GM18498 (cell line): ENCODE data around the gene EHD4.

Experiments used
- ATAC-seq: cut with Tn5 transposase; IDR thresholded peaks from one replicate; pipeline ENCODE4 v1.9.1; 2021; ENCODE audit warnings: mild to moderate bottlenecking, moderate library complexity; ENCODE audit not compliant: unreplicated experiment

The EHD4 gene

DNA sequence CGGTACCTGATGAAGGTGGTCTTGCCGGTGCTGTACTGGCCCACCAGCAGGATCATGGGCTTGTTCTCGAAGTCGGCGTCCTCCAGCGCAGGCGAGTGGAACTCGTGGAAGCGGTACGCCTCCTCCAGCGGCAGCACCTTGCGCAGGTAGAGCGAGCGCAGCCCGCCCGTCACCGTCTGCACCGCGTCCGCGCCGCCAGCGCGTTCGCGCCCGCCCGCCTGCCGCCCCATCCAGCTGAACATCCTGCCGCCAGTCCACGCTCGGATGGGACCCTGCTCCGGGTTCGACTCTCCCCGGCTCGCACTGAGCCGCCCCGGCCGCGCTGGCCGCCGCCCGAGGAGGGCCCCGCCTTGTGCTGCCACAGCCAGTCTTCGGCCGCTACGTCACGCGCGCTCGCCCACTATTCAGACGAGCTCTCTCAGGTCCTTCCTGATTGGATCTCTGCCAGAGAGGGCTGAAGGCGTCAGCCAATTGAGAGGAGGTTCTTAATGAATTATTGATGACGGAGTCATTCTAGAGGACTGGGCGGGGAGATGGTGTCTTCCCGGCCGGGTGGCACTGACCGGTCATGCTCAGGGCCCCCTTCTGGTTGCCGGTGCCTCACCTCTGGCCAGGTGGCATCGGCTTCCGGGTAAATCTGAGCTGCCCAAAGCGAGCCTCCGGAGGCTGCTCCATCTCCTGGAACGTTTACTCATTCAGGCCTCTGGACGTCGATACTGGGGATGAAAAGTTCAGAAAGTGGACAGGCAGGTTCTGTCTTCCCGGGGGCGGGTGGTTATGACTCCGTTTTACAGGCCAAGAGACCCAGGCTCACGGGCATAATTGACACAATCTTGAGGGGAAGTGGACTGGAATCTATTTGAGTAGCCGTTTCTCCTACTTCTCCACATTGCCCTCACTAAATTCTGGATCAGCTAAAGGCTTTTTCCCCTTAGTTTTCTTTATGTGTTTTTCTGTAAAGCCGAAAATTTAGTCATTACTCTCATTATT lies at the start of gene EHD4:
Gene EHD4 (minus strand): TSS at position 305 of the 990 bp plus-strand sequence. CDS start 63 bp downstream, at position 242.
- ATAC-seq: peak; percentile 81

DNA sequence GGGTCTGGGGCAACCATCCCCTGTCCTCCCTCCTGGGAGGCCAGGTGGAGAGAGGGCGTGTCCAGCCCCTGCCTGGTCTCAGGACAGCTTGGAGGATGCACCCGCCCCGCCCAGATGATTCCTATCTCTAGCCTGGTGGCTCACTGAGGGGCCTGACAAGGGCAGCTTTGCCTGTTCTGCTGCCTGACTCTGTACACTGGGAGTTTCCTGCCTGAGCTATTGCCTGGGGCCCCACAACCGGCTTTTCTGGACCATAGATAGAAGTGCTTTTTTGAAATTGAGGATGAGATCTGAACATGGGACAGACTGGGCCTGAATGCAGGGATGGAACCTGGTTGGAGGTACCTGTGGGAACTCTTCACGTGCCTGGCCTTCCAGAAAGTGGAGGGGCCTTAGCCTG lies 49.2 kb upstream of the EHD4 start:
- ATAC-seq: no peak

DNA sequence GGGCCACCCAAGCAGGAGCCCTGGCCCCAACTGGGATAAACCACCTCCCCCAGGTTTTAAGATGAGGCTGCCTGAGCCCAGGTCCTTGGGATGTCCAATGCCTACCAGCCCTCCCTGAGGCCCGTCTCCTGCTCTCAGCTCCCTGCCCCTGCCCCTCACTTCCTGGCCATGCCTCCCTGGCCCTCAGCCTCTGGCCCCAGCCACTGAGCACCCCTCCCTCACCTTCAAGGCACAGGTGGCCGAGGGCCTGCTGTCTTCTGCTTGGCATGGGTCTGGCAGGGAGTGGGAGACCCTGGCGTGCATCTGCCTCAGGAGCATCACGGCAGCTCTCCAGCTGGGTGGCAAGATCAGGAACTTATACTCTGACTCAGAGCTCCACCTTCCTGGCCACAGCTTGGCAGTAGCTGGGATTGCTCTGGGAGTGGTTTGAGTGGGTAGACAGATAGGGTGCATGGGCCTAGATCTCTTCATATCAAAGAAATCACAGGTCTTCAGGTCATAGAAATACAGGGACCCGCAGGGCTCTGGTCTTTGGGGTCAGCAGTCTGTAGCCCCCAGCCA lies 48.4 kb upstream of the EHD4 start, which contains the start of gene PLA2G4E:
Gene PLA2G4E (minus strand): TSS at position 330 of the 561 bp plus-strand sequence. CDS start 12 bp downstream, at position 318.
- ATAC-seq: no peak

DNA sequence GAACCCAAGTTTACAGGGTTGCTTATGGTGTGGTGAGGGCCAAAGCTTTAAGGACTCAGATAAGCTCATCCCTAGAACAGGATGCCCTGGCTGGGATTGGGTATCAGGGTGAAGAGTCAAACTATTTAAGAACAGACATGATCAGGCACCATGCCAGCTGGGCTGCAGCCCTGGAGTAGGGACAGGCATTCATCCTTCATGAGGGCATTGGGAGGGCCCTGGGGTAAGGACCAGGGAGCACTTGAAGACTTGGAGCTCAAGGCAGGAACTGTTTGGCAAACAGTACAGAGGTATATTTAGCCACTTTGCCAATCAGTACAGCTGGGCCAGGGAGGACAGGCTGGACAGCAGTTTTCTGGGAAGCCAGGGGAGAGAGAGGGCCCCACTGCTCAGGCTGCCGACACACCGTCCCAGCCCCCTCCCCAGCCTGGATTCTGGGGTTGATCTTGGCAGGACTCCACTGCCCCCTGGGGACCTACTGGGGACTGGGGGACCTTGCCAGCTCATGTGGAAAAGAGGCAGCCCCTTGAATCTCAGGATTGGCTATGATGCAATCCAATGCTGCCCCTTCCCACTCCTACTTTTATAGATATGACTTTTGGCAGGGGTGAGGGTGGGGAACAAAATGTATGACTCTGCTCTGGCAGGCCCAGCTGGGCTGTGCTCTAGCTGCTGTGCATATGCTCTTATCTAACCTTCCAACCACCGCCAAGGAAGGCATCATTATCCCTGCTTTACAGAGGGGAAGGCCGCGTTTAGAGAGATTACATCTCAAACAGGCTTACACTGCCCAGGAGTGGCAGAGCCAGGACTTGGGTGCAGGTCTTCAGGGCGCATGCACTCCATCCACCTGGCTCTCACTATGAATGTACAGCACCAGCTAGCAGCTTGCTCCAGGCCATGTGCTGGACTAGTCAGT lies 46.2 kb upstream of the EHD4 start:
- ATAC-seq: no peak

DNA sequence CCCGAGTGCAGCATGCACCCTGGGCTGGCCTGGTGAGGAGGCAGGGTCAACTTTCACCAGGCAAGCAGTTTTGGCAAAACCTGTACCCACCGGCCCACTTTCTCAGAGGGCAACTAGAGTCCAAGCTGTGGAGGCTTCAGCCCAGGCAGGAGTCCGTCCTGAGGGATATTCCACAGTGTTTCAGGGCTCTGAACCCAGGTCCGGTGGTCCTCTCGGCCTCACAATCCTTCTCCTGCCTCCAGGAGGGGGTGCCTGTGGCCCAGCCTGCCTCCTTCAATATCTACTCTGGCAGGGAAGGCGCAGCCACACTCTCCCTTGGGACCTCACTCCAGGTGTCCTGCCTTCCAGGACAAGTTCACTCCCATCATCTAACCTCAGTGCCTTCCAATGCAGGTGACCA lies 44.6 kb upstream of the EHD4 start:
- no peak for ATAC-seq

DNA sequence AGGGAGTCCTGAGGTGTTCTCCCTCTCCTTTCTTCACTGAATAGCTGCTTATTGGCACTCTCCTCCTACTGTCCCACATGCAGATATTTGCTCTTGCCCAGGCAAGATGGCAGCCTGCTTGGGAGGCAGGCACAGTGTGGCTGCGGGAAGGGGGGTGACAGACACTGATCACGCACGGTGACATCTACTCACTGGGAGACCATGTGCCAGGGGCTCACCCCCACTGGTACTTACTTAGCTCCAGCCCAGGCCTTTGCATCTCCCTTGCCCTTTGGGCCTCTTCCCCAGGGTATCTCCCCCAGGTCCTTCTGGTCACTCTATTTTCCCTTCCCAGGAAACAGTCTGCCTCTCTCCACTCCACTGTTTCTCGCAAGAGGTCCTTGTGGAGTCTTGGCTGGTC lies 42.0 kb upstream of the EHD4 start:
- ATAC-seq: no peak

DNA sequence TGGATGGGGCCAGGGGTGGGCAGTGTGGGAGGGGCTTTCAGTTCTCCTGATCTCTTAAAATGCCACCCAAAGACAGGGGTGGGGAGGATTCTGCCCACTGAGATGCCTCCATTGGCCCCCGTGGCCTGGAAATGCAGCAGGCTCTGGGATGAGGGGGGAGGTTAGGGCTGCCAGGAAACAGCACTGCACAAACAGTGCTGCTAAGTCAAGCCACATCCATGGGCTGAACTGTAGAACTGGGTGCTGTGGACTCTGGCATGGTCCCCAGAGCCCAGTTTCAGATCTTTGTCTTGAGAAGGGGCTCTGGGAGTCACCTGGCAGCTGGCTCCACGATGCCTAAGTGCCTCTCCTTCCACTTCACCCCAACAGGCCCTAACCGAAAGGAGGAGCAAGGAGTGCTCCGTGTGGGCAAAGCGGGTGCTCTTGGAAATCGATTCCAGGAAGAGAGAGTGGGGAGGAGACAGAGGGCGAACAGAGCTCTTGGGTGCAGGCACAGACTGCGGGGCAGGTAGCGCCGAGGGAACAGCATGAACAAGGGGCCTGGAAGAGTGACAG lies 40.6 kb upstream of the EHD4 start:
- ATAC-seq: no peak

DNA sequence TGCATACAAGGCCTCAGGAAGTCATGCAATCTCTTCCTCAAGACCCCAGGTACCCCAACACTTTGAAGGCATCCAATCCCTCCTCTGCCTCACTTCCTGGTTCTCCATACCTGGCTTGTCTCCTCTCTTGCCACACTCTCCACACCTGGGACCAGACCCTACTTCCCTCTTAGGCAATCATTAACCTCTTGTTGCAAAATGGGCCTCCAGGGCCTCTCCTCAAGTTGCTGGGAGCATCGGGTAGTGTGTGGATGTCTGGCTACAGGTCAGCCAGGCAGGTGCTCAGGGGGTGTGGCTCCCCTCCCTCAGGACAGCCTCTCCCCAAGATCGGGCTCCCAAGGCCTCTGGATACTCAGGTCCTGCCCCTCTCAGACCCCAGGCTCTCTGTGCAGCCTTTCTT lies 39.9 kb upstream of the EHD4 start:
- no peak for ATAC-seq

DNA sequence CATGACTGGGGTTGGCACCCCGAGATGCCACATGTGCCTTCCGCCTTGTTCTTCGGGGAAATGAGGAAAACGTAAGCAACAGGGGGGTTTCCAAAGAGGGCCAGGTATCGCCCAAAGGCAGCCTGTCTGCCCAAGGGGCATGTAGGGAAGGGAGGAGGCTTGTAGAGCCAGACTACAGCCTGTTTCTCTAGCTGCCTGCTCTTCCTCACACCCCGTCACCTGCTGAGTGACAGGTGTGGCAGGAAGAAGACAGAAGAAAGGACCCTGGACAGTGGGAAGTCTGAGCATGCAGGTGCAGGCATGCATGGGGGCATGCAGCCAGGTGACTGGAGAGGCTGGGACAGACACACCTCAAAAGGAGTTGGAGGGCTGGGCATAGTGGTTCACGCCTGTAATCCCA lies 38.7 kb upstream of the EHD4 start:
- ATAC-seq: no peak

DNA sequence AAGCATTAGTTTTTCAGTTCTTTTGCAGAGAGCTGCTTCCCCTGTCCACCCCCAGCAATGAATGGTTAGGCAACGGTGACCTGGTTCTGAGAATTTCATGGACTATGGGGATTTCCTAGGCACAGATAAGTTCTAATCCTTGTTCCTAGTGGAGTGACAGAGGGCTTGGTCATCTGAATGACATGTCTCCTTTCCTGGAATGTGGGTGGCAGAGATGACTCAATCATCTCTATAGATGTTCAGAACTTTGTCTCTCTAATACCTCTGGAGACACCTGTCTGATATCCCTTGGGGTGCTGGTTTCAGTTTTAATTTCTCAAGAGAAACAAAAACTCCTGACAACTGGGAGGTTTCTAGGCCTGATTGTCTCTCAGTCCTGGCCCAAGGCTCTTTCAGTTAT lies 38.1 kb upstream of the EHD4 start:
- peak; percentile 59 for ATAC-seq

DNA sequence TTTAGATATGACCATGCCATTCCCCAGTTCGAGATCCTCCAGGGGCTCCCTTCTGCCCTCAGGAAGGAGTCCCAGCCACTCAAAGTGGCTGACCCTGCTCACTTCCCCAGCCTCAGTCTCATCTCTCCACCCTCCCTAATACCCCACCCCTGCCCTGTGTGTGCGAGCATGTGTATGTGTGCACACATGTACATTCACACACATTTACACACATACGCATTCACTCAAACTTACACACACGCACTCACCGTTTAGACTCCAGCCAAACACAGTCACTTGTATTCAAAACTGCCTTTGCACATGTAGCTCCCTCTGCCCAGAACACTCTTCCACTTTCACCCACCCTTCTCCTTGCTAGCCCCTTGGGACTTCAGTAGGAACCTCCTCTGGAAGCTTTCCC lies 37.1 kb upstream of the EHD4 start:
- ATAC-seq: no peak

DNA sequence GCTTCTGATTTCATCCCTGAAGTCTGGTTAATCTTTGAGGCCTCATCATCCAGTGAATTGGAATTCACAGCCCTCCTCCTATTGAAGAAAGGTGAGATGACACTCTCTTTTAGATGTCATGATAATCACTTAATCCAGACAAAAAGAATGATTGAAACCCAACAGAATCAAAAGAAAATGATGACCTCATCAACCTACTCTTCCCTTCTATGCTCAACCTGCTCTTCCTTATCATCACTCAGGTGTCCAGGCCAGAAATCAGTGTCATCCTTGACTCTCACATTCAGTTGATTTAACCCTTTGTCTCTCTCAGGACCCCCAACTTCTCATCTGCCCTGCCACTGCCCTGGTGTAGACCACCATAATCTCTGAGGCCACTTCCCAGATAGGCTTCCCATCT lies 36.7 kb upstream of the EHD4 start:
- no peak for ATAC-seq

DNA sequence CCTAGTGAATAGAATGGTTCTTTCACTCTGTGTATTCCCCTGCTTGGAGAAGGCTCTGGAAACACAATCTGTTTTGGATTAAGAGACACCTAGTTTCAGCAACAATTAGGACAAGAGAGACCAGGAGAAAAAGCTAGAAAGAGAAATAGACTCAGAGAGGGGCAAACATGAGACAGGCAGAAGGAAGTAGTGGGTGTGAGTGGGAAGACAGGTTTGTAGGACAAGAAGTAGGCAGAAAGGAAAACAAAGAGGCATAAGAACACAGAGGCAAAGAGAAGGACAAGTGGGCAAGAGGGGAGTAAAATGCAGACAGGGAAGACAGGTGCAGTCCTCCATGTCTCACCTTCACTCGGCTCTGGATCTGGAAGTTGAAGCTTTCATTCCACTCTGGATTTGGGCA lies 35.0 kb upstream of the EHD4 start:
- no peak for ATAC-seq

DNA sequence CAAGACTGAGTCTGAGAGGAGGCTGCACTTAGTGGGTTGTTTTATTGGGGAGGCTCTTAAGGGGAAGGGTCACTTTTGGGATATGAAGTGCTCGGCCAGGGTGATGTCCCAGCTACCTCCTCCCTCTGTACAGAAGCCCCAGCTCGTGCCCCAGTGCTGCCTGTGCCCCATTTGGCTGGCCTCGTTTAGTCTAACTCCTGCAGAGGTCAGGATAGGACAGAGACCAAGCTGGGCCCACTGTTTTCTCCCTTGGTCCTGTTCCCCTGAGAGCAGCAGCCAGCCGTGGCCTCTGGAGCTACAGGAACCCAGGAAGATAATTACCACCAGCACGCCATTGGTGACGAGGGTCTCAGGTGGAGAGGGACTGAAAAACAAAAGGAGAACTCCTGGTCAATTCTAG lies 30.0 kb upstream of the EHD4 start:
- ATAC-seq: no peak

DNA sequence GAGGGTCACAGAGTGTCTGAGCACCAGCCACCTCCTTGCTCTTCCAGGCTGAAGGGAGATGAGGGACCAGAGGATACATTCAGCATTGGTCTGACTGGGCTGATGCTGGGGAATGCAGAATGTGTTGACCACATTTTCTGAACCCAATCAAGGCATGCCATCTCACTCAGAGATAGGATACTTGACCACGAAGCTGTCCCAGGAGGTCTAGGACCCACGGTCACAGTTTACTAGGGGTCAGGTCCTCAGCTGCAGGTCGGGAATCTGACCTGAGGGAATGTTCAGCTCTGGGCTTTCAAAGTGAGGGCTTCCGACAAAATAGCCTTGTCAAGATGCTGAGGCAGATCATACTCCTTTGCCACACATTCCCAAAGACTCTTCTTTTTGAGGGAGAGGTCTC lies 28.9 kb upstream of the EHD4 start:
- no peak for ATAC-seq

DNA sequence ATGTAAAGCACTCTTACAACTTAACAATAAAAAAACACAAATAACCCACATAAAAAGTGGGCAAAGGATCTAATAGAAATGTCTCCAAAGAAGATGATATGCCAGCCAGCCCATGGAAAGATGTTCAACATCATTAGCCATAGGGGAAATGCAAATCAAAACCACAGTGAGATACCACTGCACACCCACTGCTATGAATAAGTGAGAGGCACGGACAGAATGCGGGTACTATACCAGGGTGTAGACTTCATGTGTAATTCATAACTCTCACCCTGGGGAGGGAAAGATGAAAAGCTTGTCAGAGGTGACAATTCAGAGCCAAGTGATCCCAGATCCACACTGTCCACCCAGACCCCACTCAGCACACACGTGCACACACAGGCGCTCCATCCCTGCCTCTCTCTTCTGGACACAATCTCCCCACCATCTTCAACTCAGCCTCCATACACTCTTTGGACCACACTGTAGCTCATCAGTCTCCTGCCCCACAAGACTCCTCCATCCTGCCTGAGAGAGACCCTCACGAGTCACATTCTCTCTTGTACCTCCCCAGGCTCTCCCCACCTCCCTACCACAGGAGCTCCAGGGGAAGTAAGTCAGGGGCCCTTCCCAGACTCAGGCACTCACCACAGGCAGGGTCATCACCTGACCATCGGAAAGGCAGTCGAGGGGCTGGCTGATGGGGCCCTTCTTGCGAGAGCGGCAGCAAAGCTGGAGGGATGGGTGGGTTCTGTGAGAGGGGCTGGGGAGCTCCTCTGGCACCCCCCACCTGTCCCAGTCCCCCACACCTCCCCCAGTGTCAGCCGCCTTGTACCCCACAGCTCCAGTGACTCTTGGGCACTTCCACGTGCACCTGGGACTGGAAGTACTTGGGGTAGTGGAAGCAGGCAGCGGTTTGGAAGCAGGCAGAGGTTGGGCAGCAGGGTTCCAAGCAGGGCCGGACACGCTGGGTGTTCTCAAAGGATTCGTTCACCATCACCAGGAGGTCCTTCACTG lies 27.2 kb upstream of the EHD4 start:
- no peak for ATAC-seq

DNA sequence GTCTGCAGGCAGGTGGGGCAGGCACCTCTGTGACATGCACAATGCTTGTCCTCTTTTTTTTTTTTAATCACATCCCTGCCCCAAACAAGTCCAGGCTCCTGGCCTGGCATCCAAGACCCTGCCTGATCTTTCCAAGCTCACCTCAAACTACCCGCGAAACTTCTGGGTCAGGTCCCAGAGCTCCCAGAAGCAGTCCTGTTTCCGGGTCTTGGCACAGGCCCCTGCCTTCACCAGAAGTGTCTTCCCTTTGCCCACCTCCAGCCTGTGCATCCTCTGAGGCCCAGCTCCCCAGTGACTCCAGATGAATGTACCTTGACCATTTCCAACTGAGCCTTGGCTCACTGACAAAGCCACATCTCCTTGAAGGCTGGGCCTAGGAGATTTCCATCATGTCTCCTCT lies 25.5 kb upstream of the EHD4 start:
- no peak for ATAC-seq

DNA sequence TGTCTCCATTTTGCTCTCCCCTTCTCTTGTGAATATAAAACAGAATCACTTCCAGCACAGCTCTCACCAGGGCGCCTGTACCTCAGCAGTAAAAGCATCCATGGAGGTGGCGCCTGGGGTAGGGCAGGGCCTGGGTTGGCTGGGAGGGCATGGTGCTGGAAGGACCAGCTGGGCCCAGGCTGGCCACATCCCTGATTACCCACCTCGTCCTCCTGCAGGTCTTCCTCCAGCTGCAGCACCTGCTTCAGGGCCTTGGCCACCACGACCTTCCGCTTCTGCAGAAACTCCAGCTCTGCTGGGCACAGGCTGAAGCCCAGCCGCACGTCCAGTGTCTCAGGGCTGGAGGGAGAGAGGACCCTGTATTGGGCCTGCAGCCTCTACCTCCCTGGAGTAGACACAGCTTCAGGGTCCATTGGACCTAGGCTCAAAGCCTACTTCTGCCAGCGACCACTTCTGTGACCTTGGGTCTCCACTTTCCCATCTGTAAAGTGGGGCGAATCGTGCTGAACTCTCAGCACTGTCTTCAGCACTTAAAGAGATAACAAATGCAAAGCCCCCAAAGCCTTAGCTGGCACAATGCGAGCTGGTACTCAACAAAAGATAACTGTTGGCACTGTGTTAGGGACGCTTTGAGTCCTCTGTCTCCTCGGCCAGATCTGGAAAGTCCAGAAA lies 24.7 kb upstream of the EHD4 start:
- ATAC-seq: no peak

DNA sequence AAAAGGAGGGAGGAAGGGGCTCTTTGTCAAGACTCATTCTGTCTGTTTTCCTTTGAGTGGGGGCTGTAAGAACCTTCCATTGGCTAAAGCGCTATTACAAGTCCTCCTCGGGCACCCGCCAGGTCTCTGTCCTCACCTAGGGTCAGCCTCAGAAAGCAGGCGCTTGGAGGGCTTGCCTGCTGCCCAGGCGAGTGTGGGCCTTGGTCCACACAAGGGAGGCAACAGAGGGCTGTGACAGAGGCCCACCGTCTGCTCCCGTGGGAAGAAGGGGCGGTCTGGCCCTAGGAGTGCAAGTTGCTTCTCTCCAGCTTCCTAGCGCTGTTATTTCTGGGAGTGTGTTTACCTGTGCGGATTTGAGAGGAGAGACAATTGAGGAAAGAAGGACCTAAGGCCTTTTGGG lies 24.0 kb upstream of the EHD4 start:
- ATAC-seq: no peak
